IMR-90 (cell line): Measurements from ENCODE around the gene RB1. TPM values are rescaled to one million over a fixed set of nuclear protein-coding genes. Genes with fewer than 3 reads are reported as not detected.

ENCODE experiments used
- ATAC-seq: fragments of 200-7000 bp; cut with Tn5 transposase; 2 replicates; pipeline ENCODE4 v1.9.1; 2020; ENCODE audit warnings: low read depth, mild to moderate bottlenecking, moderate library complexity
- BruUV-seq: library from RNA; stranded (reverse); fragments of 400-500 nt; replicated peaks from 2 replicates; lab custom pipeline; 2021; lab: Mats Ljungman, UMichigan
- CTCF ChIA-PET: fragments of 300-600 bp; formaldehyde crosslinking; extraction: SDS; loops from one replicate; lab custom pipeline; 2021; ENCODE audit warnings: antibody characterized with exemption; lab: Yijun Ruan, JAX
- POLR2A ChIA-PET: fragments of 300-600 bp; sonication (Branson Sonifier 250); formaldehyde crosslinking; loops from one replicate; lab custom pipeline; 2022; ENCODE audit warnings: antibody characterized with exemption; ENCODE audit not compliant: unreplicated experiment; lab: Charles Lee
- DNase-seq: peaks from one replicate; pipeline ENCODE4 v3.0.0; 2013
- H2AFZ ChIP-seq: replicated peaks from 2 replicates; pipeline ENCODE3; 2013; ENCODE audit warnings: low read length, mild to moderate bottlenecking; ENCODE audit not compliant: poor library complexity
- H2AK5ac ChIP-seq: 2 replicates; pipeline ENCODE4 v1.6.1; 2013; ENCODE audit warnings: low read depth, low read length, inconsistent platforms
- H2AK9ac ChIP-seq: replicated peaks from 2 replicates; pipeline ENCODE3; 2013; ENCODE audit warnings: mild to moderate bottlenecking, low read depth, low read length, moderate library complexity; ENCODE audit not compliant: poor library complexity
- H2BK120ac ChIP-seq: 2 replicates; pipeline ENCODE4 v1.6.1; 2013; ENCODE audit warnings: low read depth, low read length, inconsistent platforms
- H2BK15ac ChIP-seq: 3 replicates; pipeline ENCODE4 v1.6.1; 2013; ENCODE audit warnings: low read depth, low read length, inconsistent platforms
- H2BK20ac ChIP-seq: 2 replicates; pipeline ENCODE4 v1.6.1; 2013; ENCODE audit warnings: low read depth, mild to moderate bottlenecking, inconsistent platforms, low read length, moderate library complexity
- H2BK5ac ChIP-seq: 2 replicates; pipeline ENCODE4 v1.6.1; 2013; ENCODE audit warnings: mild to moderate bottlenecking, low read depth, low read length, inconsistent platforms; ENCODE audit not compliant: poor library complexity, severe bottlenecking
- H3K14ac ChIP-seq: replicated peaks from 2 replicates; pipeline ENCODE4 v1.6.1; 2013; ENCODE audit warnings: low read depth, low read length, inconsistent platforms
- H3K18ac ChIP-seq: 2 replicates; pipeline ENCODE4 v1.6.1; 2013; ENCODE audit warnings: low read depth, low read length, control low read depth
- H3K23ac ChIP-seq: 2 replicates; pipeline ENCODE4 v1.6.1; 2013; ENCODE audit warnings: low read depth, low read length, inconsistent platforms
- H3K27ac ChIP-seq: 2 replicates; pipeline ENCODE4 v1.5.1; 2013; ENCODE audit warnings: mild to moderate bottlenecking, control low read depth, low read length; ENCODE audit not compliant: insufficient read depth
- H3K27me3 ChIP-seq: 2 replicates; pipeline ENCODE4 v1.6.1; 2013; ENCODE audit warnings: low read length; ENCODE audit not compliant: control insufficient read depth, insufficient read depth
- H3K36me3 ChIP-seq: 2 replicates; pipeline ENCODE4 v1.6.1; 2013; ENCODE audit warnings: low read length, mixed read lengths; ENCODE audit not compliant: control insufficient read depth, insufficient read depth
- H3K4ac ChIP-seq: 2 replicates; pipeline ENCODE4 v1.6.1; 2013; ENCODE audit warnings: low read depth, low read length, inconsistent platforms
- H3K4me1 ChIP-seq: 2 replicates; pipeline ENCODE4 v1.6.1; 2013; ENCODE audit warnings: low read length, mixed read lengths; ENCODE audit not compliant: control insufficient read depth, insufficient read depth
- H3K4me2 ChIP-seq: 2 replicates; pipeline ENCODE4 v1.6.1; 2013; ENCODE audit warnings: low read depth, mild to moderate bottlenecking, control low read depth, low read length, moderate library complexity
- H3K4me3 ChIP-seq: 2 replicates; pipeline ENCODE4 v1.5.1; 2013; ENCODE audit warnings: low read depth, mild to moderate bottlenecking, control low read depth, low read length, moderate library complexity; ENCODE audit not compliant: insufficient read depth
- H3K56ac ChIP-seq: 2 replicates; pipeline ENCODE4 v1.6.1; 2013; ENCODE audit warnings: low read length, inconsistent platforms; ENCODE audit not compliant: insufficient read depth; ENCODE audit errors: extremely low read depth
- H3K79me1 ChIP-seq, 2 experiments: 2 replicates each; pipeline ENCODE4 v1.6.1; 2013; ENCODE audit warnings: low read length in 2 of 2, inconsistent platforms in 1 of 2, low read depth in 1 of 2
- H3K9ac ChIP-seq: 2 replicates; pipeline ENCODE4 v1.6.1; 2013; ENCODE audit warnings: low read depth, low read length, control low read depth
- H3K9me1 ChIP-seq: 2 replicates; pipeline ENCODE4 v1.6.1; 2013; ENCODE audit warnings: low read length, inconsistent platforms; ENCODE audit not compliant: insufficient read depth
- H3K9me3 ChIP-seq: 2 replicates; pipeline ENCODE4 v1.6.1; 2013; ENCODE audit warnings: low read length; ENCODE audit not compliant: control insufficient read depth, insufficient read depth
- H4K20me1 ChIP-seq: 2 replicates; pipeline ENCODE4 v1.6.1; 2013; ENCODE audit warnings: low read length, inconsistent platforms; ENCODE audit not compliant: insufficient read depth
- H4K5ac ChIP-seq: 2 replicates; pipeline ENCODE4 v1.6.1; 2013; ENCODE audit warnings: mild to moderate bottlenecking, low read depth, low read length, control low read depth
- H4K8ac ChIP-seq, 2 experiments: 2 replicates each; pipeline ENCODE4 v1.6.1; 2013; ENCODE audit warnings: low read depth in 2 of 2, low read length in 2 of 2, control low read depth in 1 of 2, inconsistent platforms in 1 of 2
- H4K91ac ChIP-seq: 2 replicates; pipeline ENCODE4 v1.6.1; 2013; ENCODE audit warnings: low read depth, low read length, inconsistent platforms; ENCODE audit not compliant: insufficient read depth
- BHLHE40 ChIP-seq: fragments of 150-350 bp; IDR thresholded peaks from 2 replicates; pipeline ENCODE4 v1.6.1; 2016; ENCODE audit warnings: mild to moderate bottlenecking, low read depth, low read length
- CEBPB ChIP-seq: IDR thresholded peaks from 2 replicates; pipeline ENCODE4 v1.6.1; 2012; ENCODE audit warnings: low read depth, low read length, improper control_type of control experiment
- CHD1 ChIP-seq: IDR thresholded peaks from 2 replicates; pipeline ENCODE4 v1.6.1; 2012; ENCODE audit warnings: low read depth, low read length, improper control_type of control experiment
- FOS ChIP-seq: fragments of 150-350 bp; IDR thresholded peaks from 2 replicates; pipeline ENCODE4 v1.6.1; 2016; ENCODE audit warnings: low read depth, low read length
- MAFK ChIP-seq: IDR thresholded peaks from 2 replicates; pipeline ENCODE4 v1.6.1; 2012; ENCODE audit warnings: low read depth, low read length, improper control_type of control experiment
- MAZ ChIP-seq: IDR thresholded peaks from 2 replicates; pipeline ENCODE4 v1.6.1; 2012; ENCODE audit warnings: low read depth, mild to moderate bottlenecking, low read length, improper control_type of control experiment, moderate library complexity, borderline replicate concordance
- MXI1 ChIP-seq: IDR thresholded peaks from 2 replicates; pipeline ENCODE4 v1.6.1; 2012; ENCODE audit warnings: low read depth, mild to moderate bottlenecking, low read length, moderate library complexity, borderline replicate concordance
- NFE2L2 ChIP-seq: fragments of 150-350 bp; IDR thresholded peaks from 2 replicates; pipeline ENCODE4 v1.6.1; 2016; ENCODE audit warnings: low read depth, mild to moderate bottlenecking, low read length
- POLR2A ChIP-seq: IDR thresholded peaks from 2 replicates; pipeline ENCODE4 v1.6.1; 2012; ENCODE audit warnings: mild to moderate bottlenecking, low read depth, low read length
- RAD21 ChIP-seq: IDR thresholded peaks from 2 replicates; pipeline ENCODE4 v1.6.1; 2012; ENCODE audit warnings: low read length, improper control_type of control experiment
- RCOR1 ChIP-seq: IDR thresholded peaks from 2 replicates; pipeline ENCODE4 v1.6.1; 2012; ENCODE audit warnings: mild to moderate bottlenecking, low read length, improper control_type of control experiment; ENCODE audit not compliant: insufficient replicate concordance
- RFX5 ChIP-seq: IDR thresholded peaks from 2 replicates; pipeline ENCODE4 v1.8.0; 2012; ENCODE audit warnings: low read depth, mild to moderate bottlenecking, low read length, moderate library complexity
- SMC3 ChIP-seq: fragments of 150-350 bp; IDR thresholded peaks from 2 replicates; pipeline ENCODE4 v1.6.1; 2016; ENCODE audit warnings: low read depth, mild to moderate bottlenecking, antibody characterized with exemption, low read length, moderate library complexity
- WGBS, 2 experiments: methylation state at CpG; one replicate each; pipeline versions ENCODE4 v1.1.5 to v1.1.7; 2013; ENCODE audit warnings: missing lambda C conversion rate in 2 of 2; ENCODE audit not compliant: insufficient read length in 1 of 2; ENCODE audit errors: extremely low coverage in 2 of 2; 5-methylcytosine and 5-hydroxymethylcytosine counted together
- dilution Hi-C: fragments of 300-500 bp; cut with HindIII; formaldehyde crosslinking; loops from one replicate; pipeline ENCODE4 v1.14.3; 2018; ENCODE audit warnings: low sequenced_read_pairs; ENCODE audit not compliant: unreplicated experiment
- in situ Hi-C: fragments of 300-500 bp; cut with MboI; formaldehyde crosslinking; loops from 3 replicates; pipeline ENCODE4 v1.14.3; 2019; ENCODE audit warnings: low sequenced_read_pairs, inconsistent platforms, mixed read lengths
- intact Hi-C: fragments of 100-400 bp; cut with micrococcal nuclease; formaldehyde crosslinking; loops from 2 replicates; pipeline ENCODE4 v1.10.0; 2022
- polyA plus RNA-seq, 3 experiments: library from polyadenylated mRNA; depleted of rRNA; stranded (reverse); fragments of >200 nt; gene quantifications; 2 replicates each; pipeline ENCODE4 v1.2.3, GENCODE V29; 2012; ENCODE audit warnings: low replicate concordance in 1 of 3
- total RNA-seq: library from RNA; depleted of rRNA; stranded (reverse); fragments of >200 nt; gene quantifications from 2 replicates; pipeline ENCODE4 v1.2.3, GENCODE V29; 2012
- TF ChIP-seq, protein P1 (sequence below): conservative IDR thresholded peaks from 2 replicates; pipeline ENCODE4 v1.5.1; 2012; ENCODE audit warnings: mild to moderate bottlenecking, low read depth, low read length, improper control_type of control experiment
- TF ChIP-seq, protein P2 (sequence below): fragments of 150-350 bp; IDR thresholded peaks from 2 replicates; pipeline ENCODE4 v1.6.1; 2016; ENCODE audit warnings: low read depth, mild to moderate bottlenecking, low read length, moderate library complexity, borderline replicate concordance
- TF ChIP-seq, protein P3 (sequence below): fragments of 150-350 bp; IDR thresholded peaks from 2 replicates; pipeline ENCODE4 v1.6.1; 2017; ENCODE audit warnings: mild to moderate bottlenecking, antibody characterized with exemption, low read length, low read depth

RB1 gene
- total and polyA plus RNA-seq, 2 of the 4 experiments (the other 2 are of a cell fraction) = 11.4 to 15.4 TPM

DNA sequence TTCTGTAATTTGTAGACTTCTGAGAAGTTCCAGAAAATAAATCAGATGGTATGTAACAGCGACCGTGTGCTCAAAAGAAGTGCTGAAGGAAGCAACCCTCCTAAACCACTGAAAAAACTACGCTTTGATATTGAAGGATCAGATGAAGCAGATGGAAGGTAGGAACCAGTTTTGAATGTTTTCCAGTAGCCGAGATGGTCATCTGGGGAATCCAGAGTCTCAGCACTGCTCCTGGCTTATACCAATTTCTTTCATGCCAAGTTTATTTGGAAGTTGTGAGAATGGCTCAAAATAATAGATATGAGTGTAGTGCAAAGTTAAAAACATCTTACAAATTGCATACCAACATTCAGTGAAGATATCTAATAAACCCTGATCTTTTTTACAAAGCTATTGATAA is 173.1 kb downstream of the RB1 start:
- no peak overlapping the region for H4K91ac ChIP-seq
- H3K23ac ChIP-seq = no peak overlapping the region
- H3K27ac ChIP-seq = no peak overlapping the region
- H2AK5ac ChIP-seq = no peak overlapping the region
- DNase-seq (no peak), ATAC-seq (no peak)
- no peaks in the 10 kb centered on the region for H3K79me1 ChIP-seq
- H3K9me1 ChIP-seq = no peaks in the 10 kb centered on the region
- no peak overlapping the region for H3K4me2 ChIP-seq
- no CpG with 5 or more reads among the region's 4 CpGs for WGBS, 2 experiments
- no peaks in the 10 kb centered on the region for H4K20me1 ChIP-seq
- H2AFZ ChIP-seq = no peak overlapping the region
- H3K14ac ChIP-seq = no peak overlapping the region
- H3K18ac ChIP-seq = no peak overlapping the region
- TF ChIP-seq BHLHE40 = no peak
- TF ChIP-seq, protein P1, sequence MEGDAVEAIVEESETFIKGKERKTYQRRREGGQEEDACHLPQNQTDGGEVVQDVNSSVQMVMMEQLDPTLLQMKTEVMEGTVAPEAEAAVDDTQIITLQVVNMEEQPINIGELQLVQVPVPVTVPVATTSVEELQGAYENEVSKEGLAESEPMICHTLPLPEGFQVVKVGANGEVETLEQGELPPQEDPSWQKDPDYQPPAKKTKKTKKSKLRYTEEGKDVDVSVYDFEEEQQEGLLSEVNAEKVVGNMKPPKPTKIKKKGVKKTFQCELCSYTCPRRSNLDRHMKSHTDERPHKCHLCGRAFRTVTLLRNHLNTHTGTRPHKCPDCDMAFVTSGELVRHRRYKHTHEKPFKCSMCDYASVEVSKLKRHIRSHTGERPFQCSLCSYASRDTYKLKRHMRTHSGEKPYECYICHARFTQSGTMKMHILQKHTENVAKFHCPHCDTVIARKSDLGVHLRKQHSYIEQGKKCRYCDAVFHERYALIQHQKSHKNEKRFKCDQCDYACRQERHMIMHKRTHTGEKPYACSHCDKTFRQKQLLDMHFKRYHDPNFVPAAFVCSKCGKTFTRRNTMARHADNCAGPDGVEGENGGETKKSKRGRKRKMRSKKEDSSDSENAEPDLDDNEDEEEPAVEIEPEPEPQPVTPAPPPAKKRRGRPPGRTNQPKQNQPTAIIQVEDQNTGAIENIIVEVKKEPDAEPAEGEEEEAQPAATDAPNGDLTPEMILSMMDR = no peak
- no peak for TF ChIP-seq RFX5
- no peak for TF ChIP-seq RCOR1
- no peak for TF ChIP-seq RAD21
- TF ChIP-seq MXI1 = no peak
- TF ChIP-seq MAZ = no peak
- TF ChIP-seq, protein P2, sequence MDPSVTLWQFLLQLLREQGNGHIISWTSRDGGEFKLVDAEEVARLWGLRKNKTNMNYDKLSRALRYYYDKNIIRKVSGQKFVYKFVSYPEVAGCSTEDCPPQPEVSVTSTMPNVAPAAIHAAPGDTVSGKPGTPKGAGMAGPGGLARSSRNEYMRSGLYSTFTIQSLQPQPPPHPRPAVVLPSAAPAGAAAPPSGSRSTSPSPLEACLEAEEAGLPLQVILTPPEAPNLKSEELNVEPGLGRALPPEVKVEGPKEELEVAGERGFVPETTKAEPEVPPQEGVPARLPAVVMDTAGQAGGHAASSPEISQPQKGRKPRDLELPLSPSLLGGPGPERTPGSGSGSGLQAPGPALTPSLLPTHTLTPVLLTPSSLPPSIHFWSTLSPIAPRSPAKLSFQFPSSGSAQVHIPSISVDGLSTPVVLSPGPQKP = no peak
- no peak for TF ChIP-seq MAFK
- no peak for TF ChIP-seq CEBPB
- TF ChIP-seq SMC3 = no peak
- TF ChIP-seq POLR2A = no peak
- no peak for TF ChIP-seq NFE2L2
- TF ChIP-seq CHD1 = no peak
- TF ChIP-seq, protein P3, sequence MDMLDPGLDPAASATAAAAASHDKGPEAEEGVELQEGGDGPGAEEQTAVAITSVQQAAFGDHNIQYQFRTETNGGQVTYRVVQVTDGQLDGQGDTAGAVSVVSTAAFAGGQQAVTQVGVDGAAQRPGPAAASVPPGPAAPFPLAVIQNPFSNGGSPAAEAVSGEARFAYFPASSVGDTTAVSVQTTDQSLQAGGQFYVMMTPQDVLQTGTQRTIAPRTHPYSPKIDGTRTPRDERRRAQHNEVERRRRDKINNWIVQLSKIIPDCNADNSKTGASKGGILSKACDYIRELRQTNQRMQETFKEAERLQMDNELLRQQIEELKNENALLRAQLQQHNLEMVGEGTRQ = no peak
- no peak for TF ChIP-seq FOS
- in situ Hi-C loops (no loop called here), dilution Hi-C loops (no loop called here), intact Hi-C loops (no loop called here)
- peaks cover 3% of the 10 kb centered on the region for H3K4me1 ChIP-seq
- H2BK20ac ChIP-seq = no peak overlapping the region
- no peak overlapping the region for H2AK9ac ChIP-seq
- no peak overlapping the region for H4K5ac ChIP-seq
- ChIA-PET POLR2A (no interaction called here), CTCF (no interaction called here)
- H3K9me3 ChIP-seq = no peaks in the 10 kb centered on the region
- H3K27me3 ChIP-seq = no peaks in the 10 kb centered on the region
- no peak overlapping the region for H3K56ac ChIP-seq
- no TSS peak for BruUV-seq
- no peak overlapping the region for H2BK15ac ChIP-seq
- no peak overlapping the region for H2BK120ac ChIP-seq
- H4K8ac ChIP-seq = no peak overlapping the region
- H3K9ac ChIP-seq = no peak overlapping the region
- H3K36me3 ChIP-seq = peaks cover 7% of the 10 kb centered on the region
- H3K4me3 ChIP-seq = no peak overlapping the region
- H2BK5ac ChIP-seq = no peak overlapping the region
- H3K4ac ChIP-seq = no peak overlapping the region
